Left lung (tissue), 10 donors: ENCODE measurements around the gene CASKIN1. TPM values are rescaled to one million over a fixed set of nuclear protein-coding genes. Genes with fewer than 3 reads are reported as not detected.
"Not testable (repeated sequence)": the region's sequence is repeated elsewhere in the genome, so short reads cannot be mapped to it uniquely, and the experiment has no call there.

Experiments
- ATAC-seq: fragments of 200-7000 bp; cut with Tn5 transposase; one replicate; pipeline ENCODE4 v1.9.1; 2020; ENCODE audit warnings: moderate library complexity
- DNase-seq, 4 donors: peaks; one replicate each; pipeline ENCODE4 v3.0.0-alpha.2; 2013 to 2020
- H3K27ac ChIP-seq, 2 donors: fragments of 200-600 bp; sonication (generic) in 1 of 2; one replicate each; pipeline versions ENCODE4 v1.5.0 to v1.8.0; 2020 to 2021
- H3K27me3 ChIP-seq, 2 donors: fragments of 200-600 bp; sonication (generic) in 1 of 2; one replicate each; pipeline versions ENCODE4 v1.5.0 to v1.8.0; 2020 to 2021
- H3K36me3 ChIP-seq, 2 donors: fragments of 200-600 bp; sonication (generic) in 1 of 2; one replicate each; pipeline versions ENCODE4 v1.5.0 to v1.8.0; 2020 to 2021
- H3K4me1 ChIP-seq, 2 donors: fragments of 200-600 bp; one replicate each; pipeline ENCODE4 v1.8.0; 2021
- H3K4me3 ChIP-seq, 2 donors: fragments of 200-600 bp; sonication (generic) in 1 of 2; one replicate each; pipeline versions ENCODE4 v1.5.0 to v1.8.0; 2020 to 2021; ENCODE audit warnings: mild to moderate bottlenecking in 1 of 2
- H3K9me3 ChIP-seq, 2 donors: fragments of 200-600 bp; sonication (generic) in 1 of 2; one replicate each; pipeline versions ENCODE4 v1.5.0 to v1.8.0; 2020 to 2021
- CTCF ChIP-seq, 2 donors: fragments of 200-600 bp; sonication (generic) in 1 of 2; IDR thresholded peaks; one replicate each; pipeline versions ENCODE4 v1.5.0 to v1.8.0; 2021; ENCODE audit warnings: antibody characterized with exemption in 2 of 2
- intact Hi-C, 2 donors: fragments of 100-400 bp; cut with DNase I; formaldehyde crosslinking; loops; one replicate each; pipeline versions ENCODE4 v1.11.2 to v1.14.2; 2022
- polyA plus RNA-seq, 6 donors: library from polyadenylated mRNA; unstranded; fragments of 120-200 nt; gene quantifications; one replicate each; pipeline ENCODE4 v1.2.1, GENCODE V29; 2013; ENCODE audit not compliant: insufficient read length in 6 of 6
- total RNA-seq, 2 donors: library from RNA; stranded (reverse); fragmentation: NEBNext Ultra II Directional; extraction: Animal tissue kit (Norgen Biotek cat#: 25700); gene quantifications; one replicate each; pipeline ENCODE4 v1.2.1, GENCODE V29; 2021
- donor health status: DM: no; HTN: yes; CAD: no.
- donor health status: DM: no; HTN: no; CAD: no.

Gene CASKIN1
- total and polyA plus RNA-seq, 8 donors, result 0.05 to 0.56 (median 0.32) TPM

GRCh38 chr16:2204416-2205103, 8.2 kb upstream of the CASKIN1 start:
- TF ChIP-seq CTCF (IDR thresholded peaks at IDR 0.05), result no peak
- ATAC-seq (no peak), DNase-seq (no peak)
- Histone ChIP-seq H3K27ac (peak overlapping the region; percentile 95 to 96), H3K27me3 (peaks cover 0 to 6% of the 10 kb centered on the region in 2 donors), H3K36me3 (peaks cover 0 to 29% of the 10 kb centered on the region in 2 donors), H3K4me3 (peak overlapping the region; percentile 62 to 74), H3K4me1 (peaks cover 13 to 31% of the 10 kb centered on the region in 2 donors), H3K9me3 (no peaks in the 10 kb centered on the region)
- intact Hi-C loops, result no loop called here

GRCh38 chr16:2203119-2203688, 6.8 kb upstream of the CASKIN1 start:
- H3K27ac ChIP-seq, DNase-seq, H3K4me3 ChIP-seq, intact Hi-C loops, ATAC-seq, H3K9me3 ChIP-seq: not testable (repeated sequence)
- H3K36me3 ChIP-seq, result peaks cover 0 to 15% of the 10 kb centered on the region in 2 donors
- H3K4me1 ChIP-seq, result peaks cover 13 to 31% of the 10 kb centered on the region in 2 donors
- H3K27me3 ChIP-seq, result peaks cover 0 to 20% of the 10 kb centered on the region in 2 donors

GRCh38 chr16:2200313-2200712, 3.9 kb upstream of the CASKIN1 start:
- peaks cover 19 to 46% of the 10 kb centered on the region in 2 donors for H3K27me3 ChIP-seq
- H3K9me3 ChIP-seq, result no peaks in the 10 kb centered on the region
- intact Hi-C loops, result no loop called here

GRCh38 chr16:2199621-2200139, 3.3 kb upstream of the CASKIN1 start:
- no peaks in the 10 kb centered on the region for H3K36me3 ChIP-seq
- H3K27me3 ChIP-seq, result peaks cover 25 to 52% of the 10 kb centered on the region in 2 donors
- H3K9me3 ChIP-seq, result no peaks in the 10 kb centered on the region
- no peak overlapping the region for H3K4me3 ChIP-seq
- peaks cover 2 to 24% of the 10 kb centered on the region in 2 donors for H3K4me1 ChIP-seq
- H3K27ac ChIP-seq, result no peak overlapping the region
- ATAC-seq (no peak), DNase-seq (no peak)
- no peak for TF ChIP-seq CTCF (IDR thresholded peaks at IDR 0.05)
- intact Hi-C loops, result no loop called here

More at GRCh38 chr16:2200313-2200712, 3.9 kb upstream of the CASKIN1 start:
- no peak overlapping the region for H3K27ac ChIP-seq
- H3K4me3 ChIP-seq, result no peak overlapping the region
- DNase-seq, result no peak
- no peak for TF ChIP-seq CTCF (IDR thresholded peaks at IDR 0.05)
- H3K36me3 ChIP-seq, result no peaks in the 10 kb centered on the region
- no peak for ATAC-seq
- peaks cover 4 to 20% of the 10 kb centered on the region in 2 donors for H3K4me1 ChIP-seq

GRCh38 chr16:2199095-2199494, 2.7 kb upstream of the CASKIN1 start:
- Histone ChIP-seq H3K9me3 (no peaks in the 10 kb centered on the region), H3K4me1 (peaks cover 0 to 20% of the 10 kb centered on the region in 2 donors), H3K36me3 (no peaks in the 10 kb centered on the region), H3K27ac (no peak overlapping the region), H3K4me3 (no peak overlapping the region), H3K27me3 (peaks cover 29 to 58% of the 10 kb centered on the region in 2 donors)
- intact Hi-C loops, result no loop called here
- TF ChIP-seq CTCF (IDR thresholded peaks at IDR 0.05), result no peak
- DNase-seq, result no peak
- ATAC-seq, result no peak
